HCT116 (cell line): Measurements from ENCODE around the gene PRDM11. TPM values are rescaled to one million over a fixed set of nuclear protein-coding genes. Genes with fewer than 3 reads are reported as not detected.
A peak's percentile ranks its signal among the peaks of the same experiment; 100 is the strongest.

ENCODE experiments used
- ATAC-seq: fragments of 200-7000 bp; cut with Tn5 transposase; 2 replicates; pipeline ENCODE4 v1.9.1; 2020; ENCODE audit warnings: mild to moderate bottlenecking, moderate library complexity
- BruUV-seq: library from RNA; stranded (reverse); fragments of 400-500 nt; replicated peaks from 2 replicates; lab custom pipeline; 2021; lab: Mats Ljungman, UMichigan
- CTCF ChIA-PET: fragments of 300-600 bp; sonication (Branson Sonifier 250); formaldehyde crosslinking; loops from one replicate; lab custom pipeline; 2021; ENCODE audit warnings: antibody characterized with exemption; lab: Charles Lee
- POLR2A ChIA-PET: fragments of 300-600, 350-600 bp; sonication (Branson Sonifier 250); formaldehyde crosslinking; loops from one replicate; lab custom pipeline; 2021; ENCODE audit warnings: antibody characterized with exemption; lab: Charles Lee
- RAD21 ChIA-PET, 2 experiments: fragments of 300-600 bp; sonication (Branson Sonifier 250); formaldehyde crosslinking; loops; one replicate each; lab custom pipeline; 2023; ENCODE audit warnings: low total read pairs in 2 of 2; ENCODE audit not compliant: uncharacterized antibody in 2 of 2, unreplicated experiment in 2 of 2, low non-redundant PET in 1 of 2; lab: Charles Lee
- DNase-seq: peaks from one replicate; pipeline ENCODE4 v3.0.0-alpha.2; 2010; ENCODE audit warnings: low read depth, low spot score
- H2AFZ ChIP-seq: fragments of 200-600 bp; shearing (Covaris generic), sonication (generic); 2 replicates; pipeline ENCODE4 v1.6.1; 2017; ENCODE audit warnings: low read depth, mixed run types, mixed read lengths, antibody characterized with exemption, low read length; ENCODE audit not compliant: poor library complexity, severe bottlenecking
- H3K27ac ChIP-seq: 2 replicates; pipeline ENCODE4 v1.5.1; 2012; ENCODE audit warnings: low read depth, low read length
- H3K27me3 ChIP-seq: fragments of 200-600 bp; sonication (generic); 2 replicates; pipeline ENCODE4 v1.6.1; 2016; ENCODE audit warnings: mixed run types, low read length, mixed read lengths; ENCODE audit not compliant: insufficient read depth
- H3K36me3 ChIP-seq, 2 experiments: fragments of 200-500 bp in 1 of 2; fragments of 200-600 bp in 1 of 2; sonication (Bioruptor generic) in 1 of 2; sonication (generic) in 1 of 2; 2 replicates each; pipeline versions ENCODE4 v1.5.1 to v1.6.1; 2014 to 2016; ENCODE audit warnings: low read length in 2 of 2, inconsistent platforms in 1 of 2, mixed read lengths in 1 of 2, mixed run types in 1 of 2; ENCODE audit not compliant: insufficient read depth in 2 of 2, control insufficient read depth in 1 of 2
- H3K4me1 ChIP-seq, 2 experiments: fragments of 200-600 bp in 1 of 2; sonication (generic) in 1 of 2; 2 replicates each; pipeline versions ENCODE4 v1.5.1 to v1.6.1; 2012 to 2017; ENCODE audit warnings: low read length in 2 of 2, inconsistent platforms in 1 of 2, mild to moderate bottlenecking in 1 of 2, mixed read lengths in 1 of 2, mixed run types in 1 of 2, moderate library complexity in 1 of 2; ENCODE audit not compliant: insufficient read depth in 2 of 2, control insufficient read depth in 1 of 2
- H3K4me2 ChIP-seq: fragments of 200-600 bp; sonication (generic); 2 replicates; pipeline ENCODE4 v1.6.1; 2017; ENCODE audit warnings: mixed run types, low read length, mixed read lengths
- H3K4me3 ChIP-seq, 2 experiments: fragments of 200-600 bp in 1 of 2; sonication (generic) in 1 of 2; replicated peaks in 1 of 2; 2 replicates each; pipeline ENCODE4 v1.5.1; 2011 to 2016; ENCODE audit warnings: low read length in 2 of 2, control low read depth in 1 of 2, low read depth in 1 of 2, mild to moderate bottlenecking in 1 of 2, mixed read lengths in 1 of 2, mixed run types in 1 of 2
- H3K79me2 ChIP-seq: fragments of 200-600 bp; sonication (generic); 2 replicates; pipeline ENCODE4 v1.6.1; 2017; ENCODE audit warnings: mild to moderate bottlenecking, mixed run types, low read length, moderate library complexity, mixed read lengths; ENCODE audit not compliant: insufficient read depth
- H3K9ac ChIP-seq: fragments of 200-600 bp; sonication (generic); 2 replicates; pipeline ENCODE4 v1.6.1; 2016; ENCODE audit warnings: low read length, mixed read lengths
- H3K9me2 ChIP-seq: fragments of 200-600 bp; sonication (generic), shearing (Covaris generic); 2 replicates; pipeline ENCODE4 v1.6.1; 2017; ENCODE audit warnings: mixed run types, mild to moderate bottlenecking, moderate library complexity; ENCODE audit not compliant: insufficient read depth
- H3K9me3 ChIP-seq, 2 experiments: fragments of 200-500 bp in 1 of 2; fragments of 200-600 bp in 1 of 2; sonication (Bioruptor generic) in 1 of 2; sonication (generic) in 1 of 2; 2 replicates each; pipeline ENCODE4 v1.6.1; 2014 to 2017; ENCODE audit warnings: low read length in 2 of 2, mixed read lengths in 2 of 2, inconsistent platforms in 1 of 2, low read depth in 1 of 2, mild to moderate bottlenecking in 1 of 2, mixed run types in 1 of 2, moderate library complexity in 1 of 2; ENCODE audit not compliant: control insufficient read depth in 1 of 2, insufficient read depth in 1 of 2
- H4K20me1 ChIP-seq: fragments of 200-600 bp; sonication (generic), shearing (Covaris generic); 2 replicates; pipeline ENCODE4 v1.6.1; 2017; ENCODE audit warnings: mixed run types, mild to moderate bottlenecking, moderate library complexity; ENCODE audit not compliant: insufficient read depth
- CBX3 ChIP-seq: IDR thresholded peaks from 2 replicates; pipeline ENCODE4 v1.6.1; 2012; ENCODE audit warnings: low read depth
- CEBPB ChIP-seq: IDR thresholded peaks from 2 replicates; pipeline ENCODE4 v1.6.1; 2012; ENCODE audit warnings: low read depth
- EZH2 ChIP-seq: fragments of 200-600 bp; sonication (generic); IDR thresholded peaks from 2 replicates; pipeline ENCODE4 v1.6.1; 2017; ENCODE audit warnings: antibody characterized with exemption, mixed run types
- EZH2phosphoT487 ChIP-seq: fragments of 200-600 bp; IDR thresholded peaks from 2 replicates; pipeline ENCODE4 v1.6.1; 2018; ENCODE audit warnings: antibody characterized with exemption, borderline replicate concordance
- FOSL1 ChIP-seq: IDR thresholded peaks from 2 replicates; pipeline ENCODE4 v1.6.1; 2012; ENCODE audit warnings: low read depth
- JUND ChIP-seq: IDR thresholded peaks from 2 replicates; pipeline ENCODE4 v1.6.1; 2012
- MAX ChIP-seq: IDR thresholded peaks from 2 replicates; pipeline ENCODE4 v1.6.1; 2012
- POLR2A ChIP-seq: IDR thresholded peaks from 2 replicates; pipeline ENCODE4 v1.7.0; 2011; ENCODE audit warnings: borderline replicate concordance; ENCODE audit not compliant: insufficient read depth, insufficient read length; ENCODE audit errors: extremely low read depth
- POLR2AphosphoS5 ChIP-seq: IDR thresholded peaks from 2 replicates; pipeline ENCODE4 v1.6.1; 2011; ENCODE audit warnings: mild to moderate bottlenecking, low read depth, low read length, moderate library complexity
- RAD21 ChIP-seq: IDR thresholded peaks from 2 replicates; pipeline ENCODE4 v1.6.1; 2012; ENCODE audit warnings: low read depth, mild to moderate bottlenecking
- REST ChIP-seq: IDR thresholded peaks from 2 replicates; pipeline ENCODE4 v1.6.1; 2012; ENCODE audit warnings: low read depth
- SP1 ChIP-seq: IDR thresholded peaks from 2 replicates; pipeline ENCODE4 v1.6.1; 2012; ENCODE audit warnings: low read depth
- SRF ChIP-seq: IDR thresholded peaks from 2 replicates; pipeline ENCODE4 v1.6.1; 2012; ENCODE audit warnings: low read depth
- TCF7L2 ChIP-seq: IDR thresholded peaks from 2 replicates; pipeline ENCODE4 v1.7.0; 2011; ENCODE audit warnings: borderline replicate concordance, inconsistent platforms; ENCODE audit not compliant: insufficient read depth, insufficient read length; ENCODE audit errors: extremely low read depth
- ZBTB33 ChIP-seq: IDR thresholded peaks from 2 replicates; pipeline ENCODE4 v1.6.1; 2011; ENCODE audit warnings: mild to moderate bottlenecking, low read length, moderate library complexity; ENCODE audit not compliant: insufficient replicate concordance; ENCODE audit errors: extremely low read depth
- intact Hi-C: fragments of 100-400 bp; cut with micrococcal nuclease; formaldehyde crosslinking; loops from 2 replicates; pipeline ENCODE4 v1.10.0; 2022
- total RNA-seq: library from RNA; stranded (reverse); gene quantifications from one replicate; pipeline ENCODE4 v1.2.1, GENCODE V29; 2021; ENCODE audit not compliant: unreplicated experiment

Gene PRDM11
- total RNA-seq, 1 experiment from 2014 or later = 9.3 TPM

GRCh38 chr11:45259592-45259991 is 113.2 kb downstream of the PRDM11 start (continued):
- TF ChIP-seq REST = no peak

GRCh38 chr11:45260071-45260470 is 113.6 kb downstream of the PRDM11 start:
- H3K27me3 ChIP-seq = no peaks in the 10 kb centered on the region
- no peaks in the 10 kb centered on the region for H3K9me3 ChIP-seq
- H3K9me2 ChIP-seq = no peaks in the 10 kb centered on the region
- ChIA-PET CTCF (interaction anchor here (1.6 kb wide), 1 partner anchor 8 kb away, joined by 4 read pairs; no protein-coding TSS in a partner anchor), POLR2A (no interaction called here), RAD21 (no interaction called here)
- no peaks in the 10 kb centered on the region for H3K79me2 ChIP-seq
- no peaks in the 10 kb centered on the region for H3K36me3 ChIP-seq
- H4K20me1 ChIP-seq = no peaks in the 10 kb centered on the region
- H3K4me3 ChIP-seq = peak overlapping the region in 1 of 2 experiments; percentile 24; a peak in 2 of 4 replicates
- H3K27ac ChIP-seq = no peak overlapping the region
- peak overlapping the region; percentile 2 for H2AFZ ChIP-seq
- no TSS peak for BruUV-seq
- H3K9ac ChIP-seq = no peak overlapping the region
- ATAC-seq = peak; percentile 7; the same call in 1 of the 2 replicates
- intact Hi-C loops = no loop called here
- no peak for DNase-seq
- peak overlapping the region; percentile 69 for H3K4me2 ChIP-seq
- H3K4me1 ChIP-seq = peaks cover 21 to 50% of the 10 kb centered on the region in 2 experiments
- TF ChIP-seq CEBPB = no peak
- no peak for TF ChIP-seq REST
- TF ChIP-seq TCF7L2 = no peak
- no peak for TF ChIP-seq POLR2AphosphoS5
- TF ChIP-seq MAX = no peak
- TF ChIP-seq CBX3 = no peak
- TF ChIP-seq EZH2 = no peak
- TF ChIP-seq FOSL1 = no peak
- no peak for TF ChIP-seq SP1
- TF ChIP-seq EZH2phosphoT487 = no peak
- no peak for TF ChIP-seq ZBTB33
- TF ChIP-seq POLR2A = no peak
- no peak for TF ChIP-seq JUND
- TF ChIP-seq SRF = no peak
- no peak for TF ChIP-seq RAD21
